Suprapubic skin (tissue), 4 donors: Measurements from ENCODE around the gene LRRC28. TPM values are rescaled to one million over a fixed set of nuclear protein-coding genes. Genes with fewer than 3 reads are reported as not detected.

Source experiments
- DNase-seq, 2 donors: peaks; one replicate each; pipeline ENCODE4 v3.0.0-alpha.2; 2019; ENCODE audit warnings: low spot score in 2 of 2
- H3K27ac ChIP-seq: fragments of 200-600 bp; sonication (generic); one replicate; pipeline ENCODE4 v1.5.1; 2019
- H3K27me3 ChIP-seq: fragments of 200-600 bp; sonication (generic); one replicate; pipeline ENCODE4 v1.5.1; 2019
- H3K36me3 ChIP-seq: fragments of 200-600 bp; sonication (generic); one replicate; pipeline ENCODE4 v1.5.1; 2019
- H3K4me1 ChIP-seq: fragments of 200-600 bp; sonication (generic); one replicate; pipeline ENCODE4 v1.5.1; 2019
- H3K4me3 ChIP-seq: fragments of 200-600 bp; sonication (generic); one replicate; pipeline ENCODE4 v1.5.1; 2019; ENCODE audit warnings: mild to moderate bottlenecking
- H3K9me3 ChIP-seq: fragments of 200-600 bp; sonication (generic); one replicate; pipeline ENCODE4 v1.5.1; 2019
- EP300 ChIP-seq: sonication (generic); formaldehyde crosslinking; IDR thresholded peaks from one replicate; pipeline ENCODE4 v1.6.1; 2017; ENCODE audit warnings: antibody characterized with exemption
- POLR2A ChIP-seq, 2 donors: fragments of 450-650 bp; IDR thresholded peaks; one replicate each; pipeline ENCODE4 v1.6.1; 2017; ENCODE audit warnings: antibody characterized with exemption in 2 of 2, mild to moderate bottlenecking in 2 of 2, moderate library complexity in 2 of 2
- POLR2AphosphoS5 ChIP-seq, 3 donors: sonication (generic); formaldehyde crosslinking; IDR thresholded peaks; one replicate each; pipeline ENCODE4 v1.6.1; 2017; ENCODE audit warnings: antibody characterized with exemption in 3 of 3
- WGBS: methylation state at CpG from one replicate; pipeline ENCODE4 v1.1.5; 2018; 5-methylcytosine and 5-hydroxymethylcytosine counted together
- total RNA-seq, 4 donors: library from RNA; depleted of rRNA; stranded (reverse); fragments of >200 nt; gene quantifications; one replicate each; pipeline ENCODE4 v1.1.0, GENCODE V29; 2016
- TF ChIP-seq, protein P1 (sequence below), 2 donors: fragments of 200-600 bp in 1 of 2; fragments of 450-650 bp in 1 of 2; sonication (generic) in 1 of 2; IDR thresholded peaks; one replicate each; pipeline ENCODE4 v1.5.1; 2016 to 2019; ENCODE audit warnings: antibody characterized with exemption in 2 of 2, mild to moderate bottlenecking in 1 of 2, moderate library complexity in 1 of 2

LRRC28 gene
- total RNA-seq, 4 donors from 2014 or later, result 26.4 to 80.5 (median 36.5) TPM

GRCh38 chr15:99343208-99343607 lies 91.9 kb downstream of the LRRC28 start:
- Histone ChIP-seq H3K4me1 (no peaks in the 10 kb centered on the region), H3K27me3 (no peaks in the 10 kb centered on the region), H3K4me3 (no peak overlapping the region), H3K9me3 (no peaks in the 10 kb centered on the region), H3K27ac (no peak overlapping the region), H3K36me3 (no peaks in the 10 kb centered on the region)
- no peak for DNase-seq
- TF ChIP-seq POLR2AphosphoS5 (IDR thresholded peaks at IDR 0.05) (no peak), POLR2A (IDR thresholded peaks at IDR 0.05) (no peak), EP300 (no peak)
- TF ChIP-seq, protein P1, sequence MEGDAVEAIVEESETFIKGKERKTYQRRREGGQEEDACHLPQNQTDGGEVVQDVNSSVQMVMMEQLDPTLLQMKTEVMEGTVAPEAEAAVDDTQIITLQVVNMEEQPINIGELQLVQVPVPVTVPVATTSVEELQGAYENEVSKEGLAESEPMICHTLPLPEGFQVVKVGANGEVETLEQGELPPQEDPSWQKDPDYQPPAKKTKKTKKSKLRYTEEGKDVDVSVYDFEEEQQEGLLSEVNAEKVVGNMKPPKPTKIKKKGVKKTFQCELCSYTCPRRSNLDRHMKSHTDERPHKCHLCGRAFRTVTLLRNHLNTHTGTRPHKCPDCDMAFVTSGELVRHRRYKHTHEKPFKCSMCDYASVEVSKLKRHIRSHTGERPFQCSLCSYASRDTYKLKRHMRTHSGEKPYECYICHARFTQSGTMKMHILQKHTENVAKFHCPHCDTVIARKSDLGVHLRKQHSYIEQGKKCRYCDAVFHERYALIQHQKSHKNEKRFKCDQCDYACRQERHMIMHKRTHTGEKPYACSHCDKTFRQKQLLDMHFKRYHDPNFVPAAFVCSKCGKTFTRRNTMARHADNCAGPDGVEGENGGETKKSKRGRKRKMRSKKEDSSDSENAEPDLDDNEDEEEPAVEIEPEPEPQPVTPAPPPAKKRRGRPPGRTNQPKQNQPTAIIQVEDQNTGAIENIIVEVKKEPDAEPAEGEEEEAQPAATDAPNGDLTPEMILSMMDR (IDR thresholded peaks at IDR 0.05), result no peak

- no peak overlapping the region for H3K4me3 ChIP-seq
- no peak for TF ChIP-seq POLR2A (IDR thresholded peaks at IDR 0.05)
- no peak for TF ChIP-seq POLR2AphosphoS5 (IDR thresholded peaks at IDR 0.05)
- TF ChIP-seq EP300, result no peak
- TF ChIP-seq, protein P1 (IDR thresholded peaks at IDR 0.05), result no peak
- no peaks in the 10 kb centered on the region for H3K9me3 ChIP-seq
- no peak for DNase-seq
- H3K27ac ChIP-seq, result no peak overlapping the region
- no peaks in the 10 kb centered on the region for H3K4me1 ChIP-seq
- H3K27me3 ChIP-seq, result no peaks in the 10 kb centered on the region
- H3K36me3 ChIP-seq, result no peaks in the 10 kb centered on the region
- WGBS, result 88% methylated on average over 9 of the region's 9 CpGs
Observed at GRCh38 chr15:99343881-99344551, 92.7 kb downstream of the LRRC28 start.

- Histone ChIP-seq H3K36me3 (no peaks in the 10 kb centered on the region), H3K9me3 (no peaks in the 10 kb centered on the region), H3K27ac (no peak overlapping the region), H3K4me1 (no peaks in the 10 kb centered on the region), H3K4me3 (no peak overlapping the region), H3K27me3 (no peaks in the 10 kb centered on the region)
- TF ChIP-seq POLR2A (IDR thresholded peaks at IDR 0.05) (no peak), POLR2AphosphoS5 (IDR thresholded peaks at IDR 0.05) (no peak), EP300 (no peak)
- TF ChIP-seq, protein P1 (IDR thresholded peaks at IDR 0.05), result no peak
- WGBS, result 97% methylated on average over 2 of the region's 2 CpGs
- no peak for DNase-seq
Observed at GRCh38 chr15:99344639-99345038, 93.4 kb downstream of the LRRC28 start.

DNA sequence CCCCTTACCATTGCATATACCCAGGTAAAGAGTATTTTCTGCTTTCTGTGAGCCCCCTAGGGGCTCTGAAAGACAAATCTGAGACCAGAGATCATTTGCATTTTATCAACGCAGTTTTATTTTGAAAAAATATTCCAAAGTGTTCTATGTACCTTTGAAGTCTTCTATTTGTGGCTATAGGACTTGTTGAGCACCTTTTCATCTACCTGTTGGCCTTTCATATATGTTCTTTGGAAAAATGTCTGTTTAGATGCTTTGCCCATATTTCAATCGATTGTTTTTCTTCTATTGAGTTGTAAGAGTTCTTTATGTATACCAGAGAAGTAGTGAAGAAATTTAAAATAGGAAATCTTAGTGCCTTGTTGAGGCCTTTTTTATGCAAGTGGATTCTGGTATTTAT lies 94.0 kb downstream of the LRRC28 start:
- WGBS, result 89% methylated on average over 2 of the region's 2 CpGs
- H3K9me3 ChIP-seq, result no peaks in the 10 kb centered on the region
- H3K27ac ChIP-seq, result no peak overlapping the region
- no peak for DNase-seq
- no peaks in the 10 kb centered on the region for H3K27me3 ChIP-seq
- TF ChIP-seq, protein P1 (IDR thresholded peaks at IDR 0.05), result no peak
- TF ChIP-seq POLR2AphosphoS5 (IDR thresholded peaks at IDR 0.05), result no peak
- no peak for TF ChIP-seq EP300
- no peak for TF ChIP-seq POLR2A (IDR thresholded peaks at IDR 0.05)
- H3K4me1 ChIP-seq, result no peaks in the 10 kb centered on the region
- H3K4me3 ChIP-seq, result no peak overlapping the region
- no peaks in the 10 kb centered on the region for H3K36me3 ChIP-seq

DNA sequence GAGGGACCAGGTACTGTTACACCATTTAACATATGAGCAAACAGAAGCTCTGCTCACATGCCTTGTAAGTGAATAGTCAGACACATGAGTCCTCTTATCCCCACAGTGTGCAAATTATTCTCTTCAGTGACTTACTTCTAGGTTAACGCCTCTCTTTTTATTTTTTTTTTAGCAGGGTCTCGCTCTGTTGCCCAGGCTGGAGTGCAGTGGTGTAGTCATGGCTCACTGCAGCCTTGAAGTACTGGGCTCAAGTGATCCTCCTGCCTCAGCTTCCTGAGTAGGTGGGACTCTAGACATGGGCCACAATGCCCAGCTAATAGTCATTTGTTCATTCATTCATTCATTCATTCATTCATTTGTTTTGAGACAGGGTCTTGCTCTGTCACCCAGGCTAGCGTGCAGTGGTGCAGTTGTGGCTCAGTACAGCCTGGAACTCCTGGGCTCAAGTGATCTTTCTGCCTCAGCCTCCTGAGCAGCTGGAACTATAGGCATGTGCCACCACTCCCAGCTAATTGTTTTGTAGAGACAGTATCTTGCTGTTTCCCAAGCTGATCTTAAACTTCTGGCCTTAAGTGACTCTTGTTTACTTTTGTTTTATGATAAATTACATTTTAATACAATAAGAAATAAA lies 94.7 kb downstream of the LRRC28 start:
- no peak for DNase-seq
- Histone ChIP-seq H3K27ac (no peak overlapping the region), H3K4me3 (no peak overlapping the region), H3K9me3 (no peaks in the 10 kb centered on the region), H3K4me1 (no peaks in the 10 kb centered on the region), H3K36me3 (no peaks in the 10 kb centered on the region), H3K27me3 (no peaks in the 10 kb centered on the region)
- 94% methylated on average over 3 of the region's 3 CpGs for WGBS
- no peak for TF ChIP-seq POLR2AphosphoS5 (IDR thresholded peaks at IDR 0.05)
- TF ChIP-seq EP300, result no peak
- no peak for TF ChIP-seq POLR2A (IDR thresholded peaks at IDR 0.05)
- TF ChIP-seq, protein P1 (IDR thresholded peaks at IDR 0.05), result no peak
